ENCODE results near the gene PTPN4.

- no peak for TF ChIP-seq POLR2A (IDR thresholded peaks at IDR 0.05; ENCODE audit: low read length)
- TF ChIP-seq GATA1 (IDR thresholded peaks at IDR 0.05; ENCODE audit: low read depth, low read length) = no peak
Measured at GRCh38 chr2:120007851-120008250, 248.1 kb downstream of the PTPN4 start.

All from erythroblast (primary cell).